ENCODE data around the gene HSPA2. TPM values are rescaled to one million over a fixed set of nuclear protein-coding genes. Genes with fewer than 3 reads are reported as not detected.
"Not testable (repeated sequence)": the region's sequence is repeated elsewhere in the genome, so short reads cannot be mapped to it uniquely, and the experiment has no call there.

HSPA2 gene
- total RNA-seq, 4 donors from 2014 or later, result 103 to 165 (median 138) TPM

- H3K4me3 ChIP-seq (ENCODE audit: low read depth, poor library complexity, severe bottlenecking), result no peak overlapping the region
- TF ChIP-seq, protein P1, sequence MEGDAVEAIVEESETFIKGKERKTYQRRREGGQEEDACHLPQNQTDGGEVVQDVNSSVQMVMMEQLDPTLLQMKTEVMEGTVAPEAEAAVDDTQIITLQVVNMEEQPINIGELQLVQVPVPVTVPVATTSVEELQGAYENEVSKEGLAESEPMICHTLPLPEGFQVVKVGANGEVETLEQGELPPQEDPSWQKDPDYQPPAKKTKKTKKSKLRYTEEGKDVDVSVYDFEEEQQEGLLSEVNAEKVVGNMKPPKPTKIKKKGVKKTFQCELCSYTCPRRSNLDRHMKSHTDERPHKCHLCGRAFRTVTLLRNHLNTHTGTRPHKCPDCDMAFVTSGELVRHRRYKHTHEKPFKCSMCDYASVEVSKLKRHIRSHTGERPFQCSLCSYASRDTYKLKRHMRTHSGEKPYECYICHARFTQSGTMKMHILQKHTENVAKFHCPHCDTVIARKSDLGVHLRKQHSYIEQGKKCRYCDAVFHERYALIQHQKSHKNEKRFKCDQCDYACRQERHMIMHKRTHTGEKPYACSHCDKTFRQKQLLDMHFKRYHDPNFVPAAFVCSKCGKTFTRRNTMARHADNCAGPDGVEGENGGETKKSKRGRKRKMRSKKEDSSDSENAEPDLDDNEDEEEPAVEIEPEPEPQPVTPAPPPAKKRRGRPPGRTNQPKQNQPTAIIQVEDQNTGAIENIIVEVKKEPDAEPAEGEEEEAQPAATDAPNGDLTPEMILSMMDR (IDR thresholded peaks at IDR 0.05), result no peak
- no peak for TF ChIP-seq POLR2A (IDR thresholded peaks at IDR 0.05)
- intact Hi-C loops (cut with DNase I; ENCODE audit: low total_unique reads), result no loop called here
- 72 to 73% methylated on average over 2 of the region's 2 CpGs for WGBS, 2 donors
- DNase-seq (ENCODE audit: low spot score in 2 of 2), result peak in 1 of 2 donors; percentile 29
Observed at GRCh38 chr14:64561631-64562030, 21.1 kb downstream of the HSPA2 start.

- intact Hi-C loops (cut with DNase I; ENCODE audit: low total_unique reads), result no loop called here
- no peak overlapping the region for H3K4me3 ChIP-seq (ENCODE audit: low read depth, poor library complexity, severe bottlenecking)
- TF ChIP-seq, protein P1 (IDR thresholded peaks at IDR 0.05), result no peak
- no peak for TF ChIP-seq POLR2A (IDR thresholded peaks at IDR 0.05)
- peak in 1 of 2 donors; percentile 13 for DNase-seq (ENCODE audit: low spot score in 2 of 2)
Observed at GRCh38 chr14:64562436-64562835, 21.9 kb downstream of the HSPA2 start.

- intact Hi-C loops (cut with DNase I; ENCODE audit: low total_unique reads), result no loop called here
- TF ChIP-seq, protein P1 (IDR thresholded peaks at IDR 0.05), result no peak
- no peak for TF ChIP-seq POLR2A (IDR thresholded peaks at IDR 0.05)
- DNase-seq (ENCODE audit: low spot score in 2 of 2), result no peak
- 75 to 80% methylated on average over 6 of the region's 6 CpGs for WGBS, 2 donors
- no peak overlapping the region for H3K4me3 ChIP-seq (ENCODE audit: low read depth, poor library complexity, severe bottlenecking)
Observed at GRCh38 chr14:64563696-64564095, 23.2 kb downstream of the HSPA2 start.

GRCh38 chr14:64566651-64567122, 26.1 kb downstream of the HSPA2 start:
- no peak overlapping the region for H3K4me3 ChIP-seq (ENCODE audit: low read depth, poor library complexity, severe bottlenecking)
- intact Hi-C loops (cut with DNase I; ENCODE audit: low total_unique reads), result no loop called here
- no peak for TF ChIP-seq POLR2A (IDR thresholded peaks at IDR 0.05)
- TF ChIP-seq, protein P1 (IDR thresholded peaks at IDR 0.05), result no peak
- 57 to 72% methylated on average over 5 of the region's 5 CpGs for WGBS, 2 donors
- peak; percentile 11 to 65 for DNase-seq (ENCODE audit: low spot score in 2 of 2)

DNA sequence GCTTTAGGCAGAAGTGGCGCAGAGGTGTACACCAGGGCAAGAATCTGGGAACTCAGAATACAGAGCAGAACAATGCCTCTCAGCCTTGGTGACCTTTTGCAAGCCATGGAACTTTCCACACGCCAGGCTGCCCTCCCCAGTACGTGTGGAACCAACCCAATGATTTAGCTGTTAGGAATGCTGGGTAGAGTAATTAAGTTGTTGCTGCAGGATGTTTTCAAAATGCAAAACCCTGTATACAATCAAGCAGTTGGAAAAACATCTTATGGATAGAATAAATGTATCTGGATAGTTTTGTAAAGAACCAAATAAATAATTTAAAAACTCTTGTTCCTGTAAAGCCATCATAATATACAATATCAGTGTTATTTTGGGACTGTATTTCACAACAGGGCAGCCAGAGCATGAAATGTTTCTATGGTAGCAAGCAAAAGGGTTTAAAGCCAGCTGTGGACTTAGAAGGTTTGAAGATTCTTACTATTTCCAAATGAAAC, 28.6 kb downstream of the HSPA2 start:
- no peak for TF ChIP-seq POLR2A (IDR thresholded peaks at IDR 0.05)
- TF ChIP-seq, protein P1 (IDR thresholded peaks at IDR 0.05), result no peak
- no peak overlapping the region for H3K4me3 ChIP-seq (ENCODE audit: low read depth, poor library complexity, severe bottlenecking)
- DNase-seq (ENCODE audit: low spot score in 2 of 2), result peak; percentile 62 to 90
- intact Hi-C loops (cut with DNase I; ENCODE audit: low total_unique reads), result no loop called here
- WGBS, 2 donors, result 24 to 31% methylated on average over 3 of the region's 3 CpGs

GRCh38 chr14:64569646-64570045, 29.1 kb downstream of the HSPA2 start:
- WGBS, 2 donors, result 45 to 54% methylated on average over 7 of the region's 7 CpGs
- intact Hi-C loops (cut with DNase I; ENCODE audit: low total_unique reads); DNase-seq (ENCODE audit: low spot score in 2 of 2); H3K4me3 ChIP-seq (ENCODE audit: low read depth, poor library complexity, severe bottlenecking): not testable (repeated sequence)
